Measurements from ENCODE around the gene KIF21A.

GRCh38 chr12:39386335-39386734 lies 56.6 kb downstream of the KIF21A start:
- TF ChIP-seq, protein P1, sequence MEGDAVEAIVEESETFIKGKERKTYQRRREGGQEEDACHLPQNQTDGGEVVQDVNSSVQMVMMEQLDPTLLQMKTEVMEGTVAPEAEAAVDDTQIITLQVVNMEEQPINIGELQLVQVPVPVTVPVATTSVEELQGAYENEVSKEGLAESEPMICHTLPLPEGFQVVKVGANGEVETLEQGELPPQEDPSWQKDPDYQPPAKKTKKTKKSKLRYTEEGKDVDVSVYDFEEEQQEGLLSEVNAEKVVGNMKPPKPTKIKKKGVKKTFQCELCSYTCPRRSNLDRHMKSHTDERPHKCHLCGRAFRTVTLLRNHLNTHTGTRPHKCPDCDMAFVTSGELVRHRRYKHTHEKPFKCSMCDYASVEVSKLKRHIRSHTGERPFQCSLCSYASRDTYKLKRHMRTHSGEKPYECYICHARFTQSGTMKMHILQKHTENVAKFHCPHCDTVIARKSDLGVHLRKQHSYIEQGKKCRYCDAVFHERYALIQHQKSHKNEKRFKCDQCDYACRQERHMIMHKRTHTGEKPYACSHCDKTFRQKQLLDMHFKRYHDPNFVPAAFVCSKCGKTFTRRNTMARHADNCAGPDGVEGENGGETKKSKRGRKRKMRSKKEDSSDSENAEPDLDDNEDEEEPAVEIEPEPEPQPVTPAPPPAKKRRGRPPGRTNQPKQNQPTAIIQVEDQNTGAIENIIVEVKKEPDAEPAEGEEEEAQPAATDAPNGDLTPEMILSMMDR (IDR thresholded peaks at IDR 0.05) = no peak
- no peak for TF ChIP-seq POLR2A (IDR thresholded peaks at IDR 0.05)
